K562 (cell line): ENCODE measurements around the gene MTHFR. TPM values are rescaled to one million over a fixed set of nuclear protein-coding genes. Genes with fewer than 3 reads are reported as not detected.

Experiments
- ARID4B ChIP-seq: sonication (generic); formaldehyde crosslinking; IDR thresholded peaks from 2 replicates; pipeline ENCODE4 v1.8.0; 2022; ENCODE audit warnings: mild to moderate bottlenecking, missing genetic modification reagents
- ATF1 ChIP-seq, 2 experiments: fragments of 450-650 bp in 1 of 2; IDR thresholded peaks; 2 replicates each; pipeline ENCODE4 v1.6.1; 2016; ENCODE audit warnings: missing compliant biosample characterization in 1 of 2, missing genetic modification characterization in 1 of 2
- CXXC5 ChIP-seq: fragments of 250-450 bp; sonication (Bioruptor Pico); IDR thresholded peaks from 2 replicates; pipeline ENCODE4 v1.8.0; 2022; ENCODE audit warnings: inconsistent platforms, mild to moderate bottlenecking, moderate library complexity
- ELK1 ChIP-seq: sonication (generic); formaldehyde crosslinking; IDR thresholded peaks from 2 replicates; pipeline ENCODE4 v1.8.1; 2022; ENCODE audit warnings: missing genetic modification reagents
- MXI1 ChIP-seq: IDR thresholded peaks from 2 replicates; pipeline ENCODE4 v1.6.1; 2011; ENCODE audit warnings: low read depth, mild to moderate bottlenecking, improper control_type of control experiment, low read length
- MYNN ChIP-seq, 2 experiments: sonication (generic); formaldehyde crosslinking in 1 of 2; IDR thresholded peaks; 2 replicates each; pipeline versions ENCODE4 v1.5.0 to v1.6.1; 2016 to 2020; ENCODE audit warnings: antibody characterized with exemption in 1 of 2, missing genetic modification reagents in 1 of 2
- OTX1 ChIP-seq: fragments of 450-650 bp; formaldehyde crosslinking; IDR thresholded peaks from 2 replicates; pipeline ENCODE4 v1.4.0; 2022; ENCODE audit warnings: mild to moderate bottlenecking
- PBX2 ChIP-seq, 2 experiments: IDR thresholded peaks in 1 of 2; conservative IDR thresholded peaks in 1 of 2; 2 replicates each; pipeline ENCODE4 v1.6.1; 2016; ENCODE audit warnings: low read depth in 2 of 2, mild to moderate bottlenecking in 1 of 2, missing compliant biosample characterization in 1 of 2, missing genetic modification characterization in 1 of 2, moderate library complexity in 1 of 2
- ZFP1 ChIP-seq: fragments of 450-650 bp; formaldehyde crosslinking; IDR thresholded peaks from 2 replicates; pipeline ENCODE4 v1.4.0; 2020; ENCODE audit warnings: mild to moderate bottlenecking, mixed read lengths
- polyA plus RNA-seq, 8 experiments: library from polyadenylated mRNA; depleted of rRNA in 4 of 8; stranded (reverse) in 5 of 8; unstranded in 3 of 8; fragments of >200 nt; fragmentation: Nextera tagmentation in 2 of 8; fragmentation: Illumina TruSeq in 1 of 8; extraction: Ambion mirVana in 2 of 8; extraction: Trizol in 1 of 8; gene quantifications; 2 replicates each; pipeline versions ENCODE4 v1.2.1 to v1.2.3, GENCODE V29; 2011 to 2014; ENCODE audit warnings: inconsistent platforms in 1 of 8, missing spikeins in 1 of 8
- total RNA-seq, 7 experiments: library from RNA; depleted of rRNA in 6 of 7; stranded (reverse); fragments of >200 nt in 6 of 7; fragmentation: Illumina TruSeq in 2 of 7; extraction: Trizol in 2 of 7; gene quantifications; 2 replicates each; pipeline versions ENCODE4 v1.2.1 to v1.2.3, GENCODE V29; 2011 to 2021; ENCODE audit warnings: low replicate concordance in 1 of 7

Gene MTHFR
- total and polyA plus RNA-seq, 9 of the 15 experiments (the other 6 are each of a cell fraction or from before 2014, with no cell fraction given): 5.0 to 104 (median 62.6) TPM

GRCh38 chr1:11805422-11806306 is at the start of gene MTHFR, which contains the start of gene CLCN6 (continued):
- TF ChIP-seq MYNN (IDR thresholded peaks at IDR 0.05) (peak; percentile 17; the same call in 1 of the 2 replicates), MYNN (CRISPR knock-in tag; IDR thresholded peaks at IDR 0.05) (no peak), ELK1 (CRISPR knock-in tag) (no peak), ARID4B (CRISPR knock-in tag) (peak; percentile 99), MXI1 (no peak), OTX1 (peak; percentile 93), PBX2 (CRISPR knock-in tag; IDR thresholded peaks at IDR 0.05; ENCODE audit: low read depth) (peak; percentile 62), PBX2 (tag; conservative IDR thresholded peaks at IDR 0.05; ENCODE audit: low read depth) (peak; percentile 79; the same call in 1 of the 2 replicates), ATF1 (CRISPR knock-in tag; IDR thresholded peaks at IDR 0.05) (no peak; the same call in 1 of the 2 replicates), ATF1 (tag; IDR thresholded peaks at IDR 0.05) (peak; percentile 98), ZFP1 (CRISPR knock-in tag) (no peak), CXXC5 (CRISPR knock-in tag) (peak; percentile 96)
